Fibroblast of lung (primary cell): ENCODE measurements around the gene TRPM3.
"Not testable (repeated sequence)": the region's sequence is repeated elsewhere in the genome, so short reads cannot be mapped to it uniquely, and the experiment has no call there.

Experiments
- EZH2 ChIP-seq: IDR thresholded peaks from 2 replicates; pipeline ENCODE4 v1.5.1; 2012; ENCODE audit warnings: low read length, control low read depth, mild to moderate bottlenecking; ENCODE audit errors: missing control alignments
- TF ChIP-seq, protein P1 (sequence below), 2 donors: IDR thresholded peaks in 1 of 2; conservative IDR thresholded peaks in 1 of 2; 1 replicate in 1 of 2; 2 replicates in 1 of 2; pipeline ENCODE4 v1.5.1; 2011 to 2012; ENCODE audit warnings: low read length in 2 of 2, control low read depth in 1 of 2, inconsistent platforms in 1 of 2, low read depth in 1 of 2, mild to moderate bottlenecking in 1 of 2

DNA sequence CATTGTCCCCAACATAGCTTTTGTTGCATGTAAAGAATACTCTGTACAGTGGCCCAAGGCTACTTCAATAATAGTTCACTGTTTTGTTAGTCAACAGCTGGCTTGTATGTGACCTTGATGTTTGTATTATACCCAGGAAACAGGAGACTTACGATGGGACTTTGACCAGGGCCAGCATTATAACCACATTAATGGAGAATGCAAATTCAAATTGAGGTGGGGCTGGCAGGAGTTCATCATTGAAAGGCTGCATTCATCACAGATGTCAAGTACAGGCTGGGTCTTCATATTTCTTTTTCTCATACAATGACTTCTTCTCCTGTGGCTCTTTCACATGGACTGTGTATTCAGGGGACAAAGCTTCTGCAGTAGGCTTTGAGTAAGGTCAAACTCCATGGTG, 396.6 kb downstream of the TRPM3 start:
- TF ChIP-seq, protein P1, sequence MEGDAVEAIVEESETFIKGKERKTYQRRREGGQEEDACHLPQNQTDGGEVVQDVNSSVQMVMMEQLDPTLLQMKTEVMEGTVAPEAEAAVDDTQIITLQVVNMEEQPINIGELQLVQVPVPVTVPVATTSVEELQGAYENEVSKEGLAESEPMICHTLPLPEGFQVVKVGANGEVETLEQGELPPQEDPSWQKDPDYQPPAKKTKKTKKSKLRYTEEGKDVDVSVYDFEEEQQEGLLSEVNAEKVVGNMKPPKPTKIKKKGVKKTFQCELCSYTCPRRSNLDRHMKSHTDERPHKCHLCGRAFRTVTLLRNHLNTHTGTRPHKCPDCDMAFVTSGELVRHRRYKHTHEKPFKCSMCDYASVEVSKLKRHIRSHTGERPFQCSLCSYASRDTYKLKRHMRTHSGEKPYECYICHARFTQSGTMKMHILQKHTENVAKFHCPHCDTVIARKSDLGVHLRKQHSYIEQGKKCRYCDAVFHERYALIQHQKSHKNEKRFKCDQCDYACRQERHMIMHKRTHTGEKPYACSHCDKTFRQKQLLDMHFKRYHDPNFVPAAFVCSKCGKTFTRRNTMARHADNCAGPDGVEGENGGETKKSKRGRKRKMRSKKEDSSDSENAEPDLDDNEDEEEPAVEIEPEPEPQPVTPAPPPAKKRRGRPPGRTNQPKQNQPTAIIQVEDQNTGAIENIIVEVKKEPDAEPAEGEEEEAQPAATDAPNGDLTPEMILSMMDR (conservative IDR thresholded peaks at IDR 0.05 in 1 of 2, IDR thresholded peaks at IDR 0.05 in 1 of 2; ENCODE audit: low read depth in 1 of 2, low read length in 2 of 2), result not testable (repeated sequence)
- not testable (repeated sequence) for TF ChIP-seq EZH2
